ENCODE results near the gene TBCD. TPM values are rescaled to one million over a fixed set of nuclear protein-coding genes. Genes with fewer than 3 reads are reported as not detected.
"Not testable (repeated sequence)": the region's sequence is repeated elsewhere in the genome, so short reads cannot be mapped to it uniquely, and the experiment has no call there.

Gene TBCD
- total RNA-seq, 1 experiment from 2014 or later, result 90.7 TPM

GRCh38 chr17:82962163-82962720 is 210.4 kb downstream of the TBCD start:
- Mint-ChIP-seq H3K27me3 (ENCODE audit: unreplicated experiment) (no peaks in the 10 kb centered on the region), H3K4me1 (ENCODE audit: low read depth, unreplicated experiment) (no peaks in the 10 kb centered on the region), H3K9me3 (ENCODE audit: low read depth, unreplicated experiment) (no peaks in the 10 kb centered on the region), H3K36me3 (ENCODE audit: insufficient read depth, unreplicated experiment) (no peaks in the 10 kb centered on the region), H3K27ac (ENCODE audit: unreplicated experiment) (no peak overlapping the region), H3K4me3 (ENCODE audit: low read depth, unreplicated experiment) (no peak overlapping the region)
- no TSS peak for BruUV-seq (replicated peaks)
- no peak for DNase-seq
- CTCF ChIA-PET, result no interaction called here
- TF ChIP-seq CTCF (IDR thresholded peaks at IDR 0.05; ENCODE audit: unreplicated experiment), result no peak
- intact Hi-C loops (cut with micrococcal nuclease; ENCODE audit: unreplicated experiment), result no loop called here

- H3K4me3 Mint-ChIP-seq (ENCODE audit: low read depth, unreplicated experiment), result no peak overlapping the region
- no peaks in the 10 kb centered on the region for H3K4me1 Mint-ChIP-seq (ENCODE audit: low read depth, unreplicated experiment)
- no peaks in the 10 kb centered on the region for H3K36me3 Mint-ChIP-seq (ENCODE audit: insufficient read depth, unreplicated experiment)
- intact Hi-C loops (cut with micrococcal nuclease; ENCODE audit: unreplicated experiment), result no loop called here
- H3K27ac Mint-ChIP-seq (ENCODE audit: unreplicated experiment), result no peak overlapping the region
- CTCF ChIA-PET, result no interaction called here
- no TSS peak for BruUV-seq (replicated peaks)
- no peaks in the 10 kb centered on the region for H3K9me3 Mint-ChIP-seq (ENCODE audit: low read depth, unreplicated experiment)
- H3K27me3 Mint-ChIP-seq (ENCODE audit: unreplicated experiment), result no peaks in the 10 kb centered on the region
- no peak for TF ChIP-seq CTCF (IDR thresholded peaks at IDR 0.05; ENCODE audit: unreplicated experiment)
- DNase-seq, result no peak
These were observed 211.5 kb downstream of the TBCD start for GRCh38 chr17:82963104-82963950.

GRCh38 chr17:82964451-82964850 is 212.6 kb downstream of the TBCD start:
- intact Hi-C loops (cut with micrococcal nuclease; ENCODE audit: unreplicated experiment); H3K36me3 Mint-ChIP-seq (ENCODE audit: insufficient read depth, unreplicated experiment); H3K4me1 Mint-ChIP-seq (ENCODE audit: low read depth, unreplicated experiment); BruUV-seq (replicated peaks); H3K4me3 Mint-ChIP-seq (ENCODE audit: low read depth, unreplicated experiment); H3K27ac Mint-ChIP-seq (ENCODE audit: unreplicated experiment); DNase-seq; H3K27me3 Mint-ChIP-seq (ENCODE audit: unreplicated experiment); H3K9me3 Mint-ChIP-seq (ENCODE audit: low read depth, unreplicated experiment): not testable (repeated sequence)
- CTCF ChIA-PET, result interaction anchor here (0.6 to 0.9 kb wide), 3 partner anchors 23 to 1623 kb away, joined by 3 to 8 read pairs (median 5); no protein-coding TSS in a partner anchor

- no peak for DNase-seq
- no peak overlapping the region for H3K27ac Mint-ChIP-seq (ENCODE audit: unreplicated experiment)
- no peaks in the 10 kb centered on the region for H3K27me3 Mint-ChIP-seq (ENCODE audit: unreplicated experiment)
- no peaks in the 10 kb centered on the region for H3K9me3 Mint-ChIP-seq (ENCODE audit: low read depth, unreplicated experiment)
- no TSS peak for BruUV-seq (replicated peaks)
- no peak for TF ChIP-seq CTCF (IDR thresholded peaks at IDR 0.05; ENCODE audit: unreplicated experiment)
- H3K4me3 Mint-ChIP-seq (ENCODE audit: low read depth, unreplicated experiment), result no peak overlapping the region
- intact Hi-C loops (cut with micrococcal nuclease; ENCODE audit: unreplicated experiment), result no loop called here
- no peaks in the 10 kb centered on the region for H3K36me3 Mint-ChIP-seq (ENCODE audit: insufficient read depth, unreplicated experiment)
- CTCF ChIA-PET, result interaction anchor here (0.7 to 0.9 kb wide), 2 partner anchors 24 to 1623 kb away, joined by 5 to 8 read pairs; no protein-coding TSS in a partner anchor
- no peaks in the 10 kb centered on the region for H3K4me1 Mint-ChIP-seq (ENCODE audit: low read depth, unreplicated experiment)
These were observed 213.0 kb downstream of the TBCD start for GRCh38 chr17:82964851-82965341.
